ENCODE data around the gene NFATC2. TPM values are rescaled to one million over a fixed set of nuclear protein-coding genes. Genes with fewer than 3 reads are reported as not detected.

Gene NFATC2
- total RNA-seq, 1 donor from 2014 or later, result 4.8 TPM

GRCh38 chr20:51378171-51378928, 164.2 kb downstream of the NFATC2 start:
- H3K27me3 Mint-ChIP-seq, result peaks cover 3% of the 10 kb centered on the region
- no peaks in the 10 kb centered on the region for H3K9me3 Mint-ChIP-seq
- no peak for TF ChIP-seq CTCF (conservative IDR thresholded peaks at IDR 0.05)
- H3K4me3 Mint-ChIP-seq, result no peak overlapping the region
- H3K27ac Mint-ChIP-seq, result no peak overlapping the region
- no peak for DNase-seq (ENCODE audit: extremely low spot score, unreplicated experiment)
- H3K36me3 Mint-ChIP-seq, result no peaks in the 10 kb centered on the region
- peaks cover 22% of the 10 kb centered on the region for H3K4me1 Mint-ChIP-seq (ENCODE audit: unreplicated experiment)

GRCh38 chr20:51377132-51377531, 165.4 kb downstream of the NFATC2 start:
- no peak overlapping the region for H3K27ac Mint-ChIP-seq
- TF ChIP-seq CTCF (conservative IDR thresholded peaks at IDR 0.05), result no peak
- no peak overlapping the region for H3K4me3 Mint-ChIP-seq
- H3K4me1 Mint-ChIP-seq (ENCODE audit: unreplicated experiment), result peaks cover 24% of the 10 kb centered on the region
- H3K27me3 Mint-ChIP-seq, result peaks cover 3% of the 10 kb centered on the region
- H3K36me3 Mint-ChIP-seq, result no peaks in the 10 kb centered on the region
- no peaks in the 10 kb centered on the region for H3K9me3 Mint-ChIP-seq
- DNase-seq (ENCODE audit: extremely low spot score, unreplicated experiment), result no peak

GRCh38 chr20:51376111-51376510, 166.4 kb downstream of the NFATC2 start:
- Mint-ChIP-seq H3K27ac (no peak overlapping the region), H3K4me3 (no peak overlapping the region), H3K9me3 (no peaks in the 10 kb centered on the region), H3K36me3 (no peaks in the 10 kb centered on the region), H3K27me3 (peaks cover 3% of the 10 kb centered on the region), H3K4me1 (ENCODE audit: unreplicated experiment) (peaks cover 23% of the 10 kb centered on the region)
- no peak for DNase-seq (ENCODE audit: extremely low spot score, unreplicated experiment)
- TF ChIP-seq CTCF (conservative IDR thresholded peaks at IDR 0.05), result no peak

GRCh38 chr20:51375561-51375960, 167.0 kb downstream of the NFATC2 start:
- no peaks in the 10 kb centered on the region for H3K9me3 Mint-ChIP-seq
- no peak overlapping the region for H3K27ac Mint-ChIP-seq
- peaks cover 4% of the 10 kb centered on the region for H3K27me3 Mint-ChIP-seq

GRCh38 chr20:51374961-51375360, 167.6 kb downstream of the NFATC2 start:
- Mint-ChIP-seq H3K4me3 (no peak overlapping the region), H3K4me1 (ENCODE audit: unreplicated experiment) (peaks cover 23% of the 10 kb centered on the region), H3K27me3 (peaks cover 8% of the 10 kb centered on the region), H3K9me3 (no peaks in the 10 kb centered on the region), H3K27ac (no peak overlapping the region), H3K36me3 (no peaks in the 10 kb centered on the region)
- no peak for TF ChIP-seq CTCF (conservative IDR thresholded peaks at IDR 0.05)
- DNase-seq (ENCODE audit: extremely low spot score, unreplicated experiment), result no peak

More at GRCh38 chr20:51375561-51375960, 167.0 kb downstream of the NFATC2 start:
- no peak overlapping the region for H3K4me3 Mint-ChIP-seq
- no peaks in the 10 kb centered on the region for H3K36me3 Mint-ChIP-seq
- no peak for TF ChIP-seq CTCF (conservative IDR thresholded peaks at IDR 0.05)
- H3K4me1 Mint-ChIP-seq (ENCODE audit: unreplicated experiment), result peaks cover 23% of the 10 kb centered on the region
- DNase-seq (ENCODE audit: extremely low spot score, unreplicated experiment), result no peak
